Fibroblast of villous mesenchyme (primary cell): Measurements from ENCODE around the gene NTN5. TPM values are rescaled to one million over a fixed set of nuclear protein-coding genes. Genes with fewer than 3 reads are reported as not detected.

Experiments used
- DNase-seq: peaks from one replicate; pipeline ENCODE4 v3.0.0-alpha.2; 2010; ENCODE audit warnings: low read depth
- H3K4me3 ChIP-seq: 2 replicates; pipeline ENCODE4 v1.5.1; 2011; ENCODE audit warnings: low read depth, mild to moderate bottlenecking, low read length
- total RNA-seq: library from RNA; depleted of rRNA; stranded (reverse); fragments of >200 nt; gene quantifications from 2 replicates; pipeline ENCODE4 v1.2.3, GENCODE V29; 2012
- TF ChIP-seq, protein P1 (sequence below): IDR thresholded peaks from 2 replicates; pipeline ENCODE4 v1.5.1; 2012; ENCODE audit warnings: low read depth, mild to moderate bottlenecking, low read length; ENCODE audit not compliant: insufficient read depth

Gene NTN5
- total RNA-seq, 1 donor, result not detected

DNA sequence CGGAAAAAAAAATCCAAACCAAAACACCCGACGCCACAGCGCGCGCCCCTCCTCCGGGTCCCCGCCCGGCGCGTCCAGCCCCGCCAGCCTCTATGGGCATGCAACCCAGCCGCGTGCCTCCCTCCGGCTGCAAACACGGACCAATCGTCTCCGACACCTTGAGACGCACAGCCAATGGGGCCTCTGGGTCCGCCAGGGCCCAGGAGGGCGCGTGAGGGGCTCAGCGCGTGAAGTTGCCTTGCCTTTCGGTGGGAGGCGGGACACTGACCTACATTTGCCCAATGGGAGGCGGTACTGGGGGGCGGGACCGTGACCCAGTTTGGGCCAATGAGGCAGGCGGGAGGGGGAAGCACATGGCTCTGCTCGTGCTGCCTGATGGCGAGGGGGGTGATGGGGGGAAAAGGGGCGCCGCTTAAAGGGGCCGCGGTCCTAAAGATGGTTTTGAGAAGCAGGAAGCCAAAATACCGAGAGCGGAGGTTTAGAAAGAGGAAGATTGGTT is 35.3 kb downstream of the NTN5 start:
- TF ChIP-seq, protein P1, sequence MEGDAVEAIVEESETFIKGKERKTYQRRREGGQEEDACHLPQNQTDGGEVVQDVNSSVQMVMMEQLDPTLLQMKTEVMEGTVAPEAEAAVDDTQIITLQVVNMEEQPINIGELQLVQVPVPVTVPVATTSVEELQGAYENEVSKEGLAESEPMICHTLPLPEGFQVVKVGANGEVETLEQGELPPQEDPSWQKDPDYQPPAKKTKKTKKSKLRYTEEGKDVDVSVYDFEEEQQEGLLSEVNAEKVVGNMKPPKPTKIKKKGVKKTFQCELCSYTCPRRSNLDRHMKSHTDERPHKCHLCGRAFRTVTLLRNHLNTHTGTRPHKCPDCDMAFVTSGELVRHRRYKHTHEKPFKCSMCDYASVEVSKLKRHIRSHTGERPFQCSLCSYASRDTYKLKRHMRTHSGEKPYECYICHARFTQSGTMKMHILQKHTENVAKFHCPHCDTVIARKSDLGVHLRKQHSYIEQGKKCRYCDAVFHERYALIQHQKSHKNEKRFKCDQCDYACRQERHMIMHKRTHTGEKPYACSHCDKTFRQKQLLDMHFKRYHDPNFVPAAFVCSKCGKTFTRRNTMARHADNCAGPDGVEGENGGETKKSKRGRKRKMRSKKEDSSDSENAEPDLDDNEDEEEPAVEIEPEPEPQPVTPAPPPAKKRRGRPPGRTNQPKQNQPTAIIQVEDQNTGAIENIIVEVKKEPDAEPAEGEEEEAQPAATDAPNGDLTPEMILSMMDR, result no peak

DNA sequence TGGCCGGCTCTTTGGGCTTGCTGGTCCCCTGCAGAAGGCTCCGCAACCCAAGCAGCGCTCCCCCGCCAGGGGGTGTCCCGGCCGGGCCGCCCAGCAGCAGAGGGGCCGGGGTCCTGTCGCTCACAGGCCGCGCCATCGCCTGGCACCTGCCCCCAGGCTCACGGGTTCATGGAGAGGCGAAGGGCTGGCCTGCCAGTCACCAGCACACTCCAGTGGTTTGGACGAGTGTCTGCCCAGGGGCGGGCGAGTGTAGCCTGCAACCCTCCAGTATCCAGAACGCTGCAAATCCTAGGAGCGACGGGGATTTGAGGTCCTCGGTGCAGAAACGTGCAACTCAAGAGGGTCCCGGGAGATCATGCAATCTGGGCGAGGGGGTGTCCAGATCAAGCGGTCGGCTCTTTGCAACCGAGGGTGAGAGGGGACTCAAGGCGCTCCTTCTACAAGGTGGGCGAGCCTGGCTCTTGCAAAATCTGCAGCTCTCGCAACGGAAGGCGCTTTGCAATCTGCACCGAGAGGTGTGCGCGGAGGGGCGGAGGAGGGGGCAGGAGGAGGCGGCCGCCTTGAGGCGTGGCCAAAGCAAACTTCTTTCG is 35.9 kb downstream of the NTN5 start, which contains the start of gene DBP:
Gene DBP, minus strand, starts transcription at position 521 of the 590 bp plus-strand sequence. Its CDS starts 385 bp downstream, at position 136.
- peak within 1 kb of the TSS; percentile 71 for H3K4me3 ChIP-seq
- DNase-seq, result no peak
- TF ChIP-seq, protein P1, result peak; percentile 20

More for the DNA sequence above, 35.3 kb downstream of the NTN5 start:
- peak overlapping the region; percentile 71 for H3K4me3 ChIP-seq
- DNase-seq, result peak; percentile 100

DNA sequence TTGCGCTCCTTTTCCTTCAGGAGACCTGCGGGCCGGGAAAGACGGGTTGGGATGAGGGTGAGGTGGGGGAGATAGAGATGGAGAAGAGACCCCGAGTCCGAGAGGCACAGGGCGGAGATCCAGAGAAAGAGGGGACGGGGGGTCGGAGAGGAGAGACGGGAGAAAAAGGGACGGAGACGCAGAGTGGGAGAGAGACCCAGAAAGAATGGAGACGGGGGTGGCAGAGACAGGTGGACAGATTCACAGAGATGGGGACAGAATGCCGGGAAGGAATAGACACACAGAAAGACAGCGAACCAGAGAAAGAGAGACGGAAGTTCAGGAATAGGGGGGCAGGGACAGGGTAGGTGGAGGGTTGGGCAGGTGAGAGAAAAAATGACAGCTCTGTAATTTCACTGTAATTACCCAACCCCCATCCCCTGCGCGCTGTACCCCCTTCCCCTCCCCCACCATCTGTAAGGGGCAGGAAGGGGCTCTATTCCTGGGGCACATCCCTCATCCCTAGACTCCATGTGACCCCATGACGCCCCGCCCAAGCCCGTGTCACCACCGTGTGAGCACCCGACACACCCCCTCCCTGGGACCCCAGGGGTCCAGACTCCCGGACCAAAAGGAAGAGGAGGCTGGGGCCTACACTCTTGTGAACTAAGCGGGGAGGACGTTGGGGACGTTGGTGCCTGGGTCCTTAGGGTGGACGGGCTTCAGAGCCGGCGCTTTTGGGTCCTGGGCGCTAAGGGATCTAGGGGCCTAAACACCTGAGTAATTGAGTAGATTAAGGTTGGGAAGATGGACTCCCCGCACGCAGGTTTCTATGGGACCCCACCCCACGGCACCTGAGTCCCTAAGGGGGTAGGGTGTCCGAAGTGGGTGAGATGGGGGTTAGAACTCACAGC is 36.6 kb downstream of the NTN5 start:
- TF ChIP-seq, protein P1, result no peak
- no peak for DNase-seq

DNA sequence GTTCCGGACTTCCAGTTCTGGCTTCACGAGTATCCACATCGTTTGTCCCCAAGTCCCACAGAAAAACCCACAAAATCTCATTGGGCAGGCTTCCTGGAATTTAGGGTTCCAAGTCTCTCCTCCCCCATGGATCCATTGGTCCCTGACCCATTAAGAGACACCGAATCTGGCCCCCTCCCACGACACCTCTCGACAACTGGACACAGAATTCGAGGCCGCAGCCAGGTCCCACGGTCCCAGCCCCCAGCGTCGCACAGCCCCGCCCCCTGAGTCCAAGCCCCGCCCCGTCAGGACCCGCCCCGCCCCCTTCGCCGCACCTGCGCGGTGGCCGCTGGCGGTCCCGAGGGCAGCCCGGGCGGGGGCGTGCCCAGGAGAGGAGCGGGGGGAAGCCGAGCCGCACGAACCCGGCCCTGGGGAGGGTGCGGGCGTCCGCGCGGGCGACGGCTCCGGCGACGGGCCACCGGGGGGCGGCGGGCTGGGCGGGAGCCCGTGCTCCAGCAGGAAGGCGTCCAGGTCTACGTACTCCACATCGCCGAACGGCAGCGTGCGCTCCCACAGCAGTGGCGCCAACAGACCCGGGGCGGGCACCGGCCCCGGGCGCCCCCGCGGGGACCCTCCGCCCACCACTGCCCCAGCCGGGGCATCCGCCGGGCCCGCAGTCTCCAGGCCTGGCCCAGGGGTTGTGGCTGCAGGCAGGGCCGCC is 37.4 kb downstream of the NTN5 start:
- peak overlapping the region; percentile 61 for H3K4me3 ChIP-seq
- TF ChIP-seq, protein P1, result no peak
- peak; percentile 47 for DNase-seq

More for the DNA sequence above, 36.6 kb downstream of the NTN5 start:
- H3K4me3 ChIP-seq, result peak overlapping the region; percentile 61

DNA sequence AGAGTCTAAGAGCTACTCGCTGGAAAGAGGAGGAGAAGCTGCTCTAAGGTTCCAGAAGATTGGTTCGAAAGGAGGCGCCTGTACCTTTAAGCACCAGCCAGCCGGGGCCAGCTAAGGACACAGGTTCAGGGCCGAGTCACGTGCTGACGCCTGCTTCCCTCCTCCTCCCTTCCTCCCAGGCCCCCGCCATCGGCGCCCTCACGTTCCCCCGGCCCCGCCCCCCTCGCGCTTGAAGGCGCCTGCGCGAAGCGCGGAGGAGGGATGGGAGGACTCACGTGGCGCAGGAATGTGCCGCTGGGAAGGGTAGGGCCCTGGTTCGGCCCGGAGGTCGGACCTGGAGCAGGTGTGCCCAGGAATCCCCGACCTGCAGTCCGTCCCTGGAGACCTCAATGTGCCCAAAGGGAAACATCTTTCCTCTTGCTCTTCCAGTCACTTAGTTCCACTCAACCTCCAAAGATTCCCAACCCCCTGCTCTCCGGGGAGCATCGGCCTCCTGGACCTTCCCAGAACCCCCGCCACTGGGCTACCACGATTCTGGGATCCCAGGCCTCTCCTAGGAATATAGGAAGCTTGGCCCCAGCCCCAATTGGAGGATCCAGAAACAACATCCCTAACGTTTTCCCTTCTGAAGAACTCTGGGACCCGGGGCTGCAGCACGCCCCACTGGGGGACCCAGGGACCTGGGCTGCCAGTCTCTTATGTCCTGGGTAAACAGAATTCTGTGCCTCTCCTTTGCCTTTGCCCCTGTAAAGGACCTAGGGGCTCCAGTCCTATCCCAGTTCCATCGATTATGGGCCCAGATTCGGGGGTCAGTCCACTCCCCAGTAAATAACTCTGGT is 38.2 kb downstream of the NTN5 start:
- DNase-seq, result peak; percentile 97
- H3K4me3 ChIP-seq, result peak overlapping the region; percentile 41
- TF ChIP-seq, protein P1, result no peak

DNA sequence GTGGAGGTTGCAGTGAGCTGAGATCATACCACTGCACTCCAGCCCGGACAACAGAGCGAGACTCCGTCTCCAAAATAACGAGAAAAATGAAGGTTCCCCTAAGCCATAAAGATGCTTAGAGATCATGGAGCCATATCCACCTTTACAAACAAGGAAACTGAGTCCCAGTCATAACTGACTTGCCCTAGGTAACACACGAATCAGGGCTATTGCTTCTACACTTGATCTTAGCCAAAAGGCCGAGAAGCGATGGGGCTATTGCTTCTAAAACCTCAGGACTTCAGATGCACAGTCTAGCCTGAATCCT is 38.8 kb downstream of the NTN5 start:
- no peak for DNase-seq
- TF ChIP-seq, protein P1, result no peak
- H3K4me3 ChIP-seq, result peak overlapping the region; percentile 40
